Fibroblast of skin of left biceps (primary cell): ENCODE data around the gene SIM1.
"Not testable (repeated sequence)": the region's sequence is repeated elsewhere in the genome, so short reads cannot be mapped to it uniquely, and the experiment has no call there.

Source experiments
- DNase-seq, 2 experiments: peaks; one replicate each; pipeline ENCODE4 v3.0.0-alpha.2; 2013; ENCODE audit warnings: low read depth in 2 of 2

The SIM1 gene

DNA sequence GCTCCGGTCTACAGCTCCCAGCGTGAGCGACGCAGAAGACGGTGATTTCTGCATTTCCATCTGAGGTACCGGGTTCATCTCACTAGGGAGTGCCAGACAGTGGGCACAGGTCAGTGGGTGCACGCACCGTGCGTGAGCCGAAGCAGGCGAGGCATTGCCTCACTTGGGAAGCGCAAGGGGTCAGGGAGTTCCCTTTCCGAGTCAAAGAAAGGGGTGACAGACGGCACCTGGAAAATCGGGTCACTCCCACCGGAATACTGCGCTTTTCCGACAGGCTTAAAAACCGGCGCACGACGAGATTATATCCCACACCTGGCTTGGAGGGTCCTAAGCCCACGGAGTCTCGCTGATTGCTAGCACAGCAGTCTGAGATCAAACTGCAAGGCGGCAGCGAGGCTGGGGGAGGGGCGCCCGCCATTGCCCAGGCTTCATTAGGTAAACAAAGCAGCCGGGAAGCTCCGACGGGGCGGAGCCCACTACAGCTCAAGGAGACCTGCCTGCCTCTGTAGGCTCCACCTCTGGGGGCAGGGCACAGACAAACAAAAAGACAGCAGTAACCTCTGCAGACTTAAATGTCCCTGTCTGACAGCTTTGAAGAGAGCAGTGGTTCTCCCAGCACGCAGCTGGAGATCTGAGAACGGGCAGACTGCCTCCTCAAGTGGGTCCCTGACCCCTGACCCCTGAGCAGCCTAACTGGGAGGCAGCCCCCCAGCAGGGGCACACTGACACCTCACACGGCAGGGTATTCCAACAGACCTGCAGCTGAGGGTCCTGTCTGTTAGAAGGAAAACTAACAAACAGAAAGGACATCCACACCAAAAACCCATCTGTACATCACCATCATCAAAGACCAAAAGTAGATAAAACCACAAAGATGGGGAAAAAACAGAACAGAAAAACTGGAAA, 109.7 kb downstream of the SIM1 start:
- DNase-seq: not testable (repeated sequence)

DNA sequence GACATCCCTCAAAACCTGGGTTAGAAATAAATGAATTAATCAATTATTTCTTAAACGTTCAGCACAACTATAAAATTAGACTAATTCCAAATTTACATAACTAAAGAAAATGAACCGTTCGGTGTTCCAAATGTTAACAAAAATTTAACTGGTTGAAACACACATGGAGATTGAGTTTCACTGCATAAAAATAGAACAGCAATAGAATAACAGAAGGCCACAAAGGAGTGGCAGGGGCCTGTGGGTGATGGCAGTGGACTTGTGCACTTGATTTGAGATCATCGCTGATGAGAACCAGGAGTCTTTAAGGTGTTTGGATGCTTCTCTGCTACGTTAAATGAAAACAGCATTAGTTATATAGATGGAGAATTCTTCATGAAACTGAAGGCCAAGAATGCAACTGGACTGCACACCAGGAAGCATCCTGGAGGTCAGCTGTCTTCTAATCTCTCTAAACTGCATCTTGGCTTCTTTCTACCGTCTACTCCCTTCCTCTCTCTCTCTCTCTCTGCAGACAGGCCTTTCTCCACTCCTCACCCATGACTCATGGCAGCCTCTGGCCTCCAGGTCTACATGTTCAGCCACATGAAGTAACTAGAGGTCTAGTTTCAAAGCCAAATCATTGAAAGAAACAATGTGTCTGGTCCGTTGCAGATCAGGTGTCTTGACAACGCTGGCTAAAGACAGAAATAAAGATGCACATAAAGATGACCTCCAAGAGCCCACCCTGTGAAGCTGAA, 111.3 kb downstream of the SIM1 start:
- DNase-seq: no peak

DNA sequence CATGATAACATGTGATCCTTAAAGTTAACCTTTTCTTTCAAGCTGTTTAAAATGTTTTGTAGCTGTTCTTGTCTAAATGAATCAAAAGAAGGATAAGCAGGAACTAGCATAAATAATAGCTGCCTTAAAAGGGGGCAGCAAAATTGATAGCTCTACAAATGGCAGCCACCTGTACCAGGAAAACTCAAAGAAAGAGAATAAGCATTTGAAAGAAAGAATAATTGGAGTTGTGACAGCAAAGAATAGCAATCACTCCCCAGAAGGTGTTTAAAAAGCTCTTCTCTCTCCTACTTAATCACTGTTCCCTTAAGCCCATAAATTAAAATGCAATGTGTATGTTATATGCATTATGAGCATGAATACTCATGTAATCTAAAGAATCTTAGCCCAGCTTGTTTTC, 114.6 kb downstream of the SIM1 start:
- no peak for DNase-seq

DNA sequence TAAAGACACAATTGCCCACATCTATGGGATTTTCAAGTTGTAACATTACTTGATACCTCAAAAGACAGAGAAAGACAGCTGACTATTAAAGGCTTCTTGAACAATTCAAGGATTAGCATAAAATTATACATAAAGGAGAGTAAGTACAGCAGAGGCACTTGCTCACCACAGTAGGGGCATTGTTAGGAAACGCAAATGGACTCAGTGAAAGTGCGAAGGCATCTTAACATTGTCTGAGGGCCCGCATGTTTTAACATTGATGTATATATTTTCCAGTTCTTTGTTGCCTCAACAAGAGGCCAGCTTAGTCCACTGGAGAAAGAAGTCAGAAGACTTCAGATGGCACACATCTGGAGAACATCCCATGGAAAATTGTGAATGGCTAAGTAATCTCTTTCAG, 115.4 kb downstream of the SIM1 start:
- no peak for DNase-seq

DNA sequence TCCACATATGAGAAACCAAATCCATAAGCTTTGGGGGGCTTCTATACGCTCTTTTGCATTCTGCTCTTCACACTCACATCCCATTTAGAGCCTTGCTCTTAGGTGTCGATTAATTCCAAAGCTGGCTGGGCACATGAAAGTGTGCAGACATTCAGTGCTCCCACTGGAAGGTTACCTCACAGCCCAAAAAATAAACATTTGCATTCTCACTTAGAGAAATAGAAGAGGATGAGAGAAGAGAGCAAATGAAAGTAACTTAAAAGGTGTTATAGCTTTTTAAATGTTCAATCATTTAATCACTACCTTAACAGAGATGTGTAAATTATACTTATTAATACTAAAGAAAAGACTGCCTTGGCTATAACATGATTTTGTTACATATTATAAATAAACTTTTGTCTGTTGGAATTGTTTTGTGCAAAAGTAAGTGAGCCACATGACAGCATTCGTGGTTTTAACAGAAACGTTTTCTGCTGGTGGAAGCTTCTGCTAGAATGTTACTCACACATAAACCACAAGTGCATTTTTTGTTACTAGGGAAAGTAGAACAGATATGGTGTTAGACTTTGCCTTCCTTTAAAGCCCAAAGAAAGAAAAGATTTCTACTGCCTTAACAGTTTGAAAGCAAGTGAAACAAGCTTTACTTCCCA, 116.7 kb downstream of the SIM1 start:
- peak in 1 of 2 experiments; percentile 44 for DNase-seq

DNA sequence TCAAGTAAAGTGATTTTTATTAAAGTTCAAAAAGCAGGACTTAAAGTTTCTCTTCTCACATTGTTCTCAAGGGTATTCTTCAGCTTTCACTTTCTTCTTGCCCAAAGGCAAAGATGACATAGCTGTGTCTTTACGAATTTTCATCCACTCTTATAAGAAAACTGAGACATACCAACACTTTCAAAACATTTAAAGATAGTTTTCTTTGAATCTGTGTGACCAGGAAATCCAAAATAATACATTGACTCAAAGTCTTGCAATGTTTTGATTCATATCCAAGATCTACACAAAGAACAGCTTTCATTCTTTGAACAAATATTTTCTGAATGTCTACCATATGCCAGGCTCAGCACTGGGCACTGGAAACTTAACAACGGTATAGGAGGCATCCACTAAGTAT, 117.9 kb downstream of the SIM1 start:
- DNase-seq: no peak

DNA sequence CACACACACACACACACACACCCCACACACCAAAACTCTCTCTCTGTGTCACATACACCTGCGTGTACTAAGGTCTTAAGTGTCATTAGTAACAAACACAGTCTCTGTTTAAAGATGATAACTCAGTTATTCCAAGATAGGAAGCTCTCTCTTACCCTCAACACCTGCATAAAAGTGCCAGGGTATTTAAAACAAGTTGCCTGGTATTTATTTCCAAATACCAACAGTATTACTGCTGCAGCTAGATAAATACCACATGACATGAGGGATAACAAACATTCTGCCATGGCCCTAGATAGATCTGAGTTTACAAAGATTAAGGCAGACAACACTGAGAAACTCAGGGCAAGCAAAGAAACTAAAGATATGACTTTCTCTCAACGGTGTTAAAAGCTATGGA, 118.5 kb downstream of the SIM1 start:
- no peak for DNase-seq

DNA sequence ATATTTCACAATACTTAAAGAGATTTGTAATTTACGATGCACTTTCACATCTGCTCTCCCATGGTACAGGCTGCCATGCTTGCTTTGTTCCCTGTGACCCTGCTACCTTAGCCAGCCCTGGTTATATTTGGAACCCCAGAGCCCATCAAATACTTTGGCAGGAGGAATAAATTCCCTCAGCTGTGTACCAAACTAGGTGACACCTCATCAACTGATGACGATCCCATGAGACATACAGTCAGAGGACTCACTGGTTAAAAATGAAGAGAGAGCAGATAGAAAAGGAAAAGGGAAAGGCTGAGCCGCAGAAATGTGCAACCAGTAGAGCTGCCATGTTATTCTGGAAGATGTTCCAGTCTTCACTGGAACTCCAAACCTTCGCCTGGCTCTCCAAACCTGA, 120.0 kb downstream of the SIM1 start:
- no peak for DNase-seq

DNA sequence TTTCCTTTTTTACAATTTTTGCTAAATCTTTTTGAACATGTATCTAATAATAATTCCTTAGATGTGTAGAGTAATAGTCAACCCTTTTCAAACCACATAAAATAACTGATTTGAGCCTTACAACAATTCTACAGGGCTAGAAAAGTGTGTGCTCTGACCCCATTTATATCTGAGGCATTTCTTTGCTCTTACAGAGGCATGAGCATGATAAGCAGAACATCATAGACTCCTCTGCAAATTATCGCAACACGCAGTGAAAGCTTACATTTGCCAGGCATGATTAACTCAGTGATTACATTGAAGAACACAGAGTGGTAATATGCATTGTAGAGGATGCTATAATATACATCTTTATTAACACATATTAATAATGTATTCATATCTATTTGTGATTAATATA, 120.4 kb downstream of the SIM1 start:
- no peak for DNase-seq

DNA sequence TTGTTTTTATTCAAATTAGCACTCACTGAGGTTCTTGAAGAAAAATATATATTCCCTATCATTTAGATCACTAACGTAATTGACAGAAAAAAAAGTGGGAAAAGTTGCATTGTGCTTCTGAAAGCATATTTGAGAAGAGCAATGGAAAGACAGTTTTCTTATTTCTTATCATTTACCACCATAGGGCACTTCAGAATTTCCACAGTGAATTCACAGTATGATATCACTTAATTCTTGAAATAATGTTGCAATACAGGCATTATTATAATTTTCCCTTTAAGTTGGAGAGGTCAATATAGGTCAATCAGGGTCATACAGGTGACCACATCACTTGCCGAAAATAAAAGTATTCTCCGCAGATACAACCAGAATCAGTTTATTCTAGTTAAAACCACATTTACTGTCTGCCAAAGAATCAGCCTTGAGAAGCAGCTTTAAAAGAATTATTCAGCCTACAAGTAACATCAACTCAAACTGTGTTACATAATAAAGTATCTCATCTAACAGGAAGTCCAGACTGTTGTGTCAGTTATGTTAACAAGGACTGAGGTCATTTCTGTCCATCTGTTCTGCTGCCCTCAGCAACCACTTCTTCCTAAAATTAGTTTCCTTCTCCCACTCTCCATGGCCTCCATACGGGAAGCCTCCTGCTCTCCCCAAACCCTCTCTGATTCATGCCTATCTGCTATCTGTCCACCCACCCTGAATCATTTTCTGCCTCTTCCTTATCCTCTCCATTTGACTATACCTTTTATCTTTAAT, 121.2 kb downstream of the SIM1 start:
- no peak for DNase-seq

DNA sequence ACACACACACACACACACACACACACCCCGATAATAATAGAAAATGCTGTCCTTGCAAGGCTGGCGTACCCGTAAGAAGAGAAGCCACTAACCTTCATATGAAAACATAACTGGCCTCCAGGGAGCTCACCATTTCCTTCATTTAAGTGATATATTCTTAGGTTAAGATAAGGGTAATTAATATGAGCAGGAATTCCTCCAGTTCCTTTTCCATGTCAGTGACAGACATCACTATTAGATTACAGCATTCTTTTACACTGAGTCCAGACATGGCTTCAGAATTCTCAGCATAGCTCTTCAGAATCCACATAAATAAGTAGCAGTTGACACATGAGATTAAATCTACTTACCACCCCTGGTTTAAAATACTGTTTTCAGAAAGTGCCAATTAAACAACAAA, 121.9 kb downstream of the SIM1 start:
- DNase-seq: peak in 1 of 2 experiments; percentile 65

DNA sequence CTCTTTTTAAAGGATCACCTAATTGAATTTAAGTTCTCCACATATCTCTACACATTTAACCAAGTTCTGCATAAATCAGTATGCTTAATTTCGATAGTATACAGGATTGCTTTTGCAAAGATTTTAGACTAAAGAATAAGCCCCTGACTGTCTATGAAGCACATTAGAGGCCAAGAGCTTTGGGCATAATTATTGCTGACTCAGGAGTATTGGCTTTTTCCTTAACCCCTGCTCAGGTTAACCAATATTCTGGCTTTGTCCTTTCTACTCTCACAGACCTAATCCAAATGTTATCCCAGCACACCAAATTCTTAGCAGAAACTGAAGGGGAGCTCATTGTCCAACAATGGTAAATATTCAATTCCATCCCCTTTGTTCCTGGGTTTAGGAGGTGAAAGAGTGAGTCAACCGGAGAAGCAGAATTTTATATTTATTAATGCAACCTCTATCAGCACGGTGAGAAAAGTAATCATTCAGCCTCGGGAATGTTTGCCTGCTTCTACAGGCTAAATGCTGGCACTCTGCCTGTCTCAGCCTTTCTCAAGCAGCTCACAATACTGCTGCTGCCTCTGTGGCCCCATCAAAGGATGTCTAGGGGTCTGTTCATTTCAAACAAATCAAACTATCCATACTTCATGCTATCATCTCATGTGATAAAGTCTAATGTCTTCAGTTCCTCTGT, 125.0 kb downstream of the SIM1 start:
- no peak for DNase-seq

DNA sequence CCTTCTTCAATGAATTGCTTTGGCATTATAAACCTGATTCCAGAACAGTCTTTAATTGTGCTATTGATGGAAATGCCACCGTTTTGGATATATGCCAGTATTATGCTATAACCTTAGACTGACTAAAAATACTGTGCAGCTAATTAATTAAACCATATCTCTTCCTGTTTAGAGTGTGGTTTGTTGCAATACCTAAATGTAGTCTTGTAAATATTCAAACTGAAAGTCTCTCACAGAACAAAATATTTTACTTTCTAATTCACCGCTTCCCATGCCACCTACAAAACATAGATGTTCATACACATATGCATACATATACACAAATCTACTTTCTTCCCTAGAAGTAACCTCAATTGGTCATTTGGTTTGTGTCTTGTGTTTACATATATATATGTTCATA, 126.6 kb downstream of the SIM1 start:
- DNase-seq: no peak

DNA sequence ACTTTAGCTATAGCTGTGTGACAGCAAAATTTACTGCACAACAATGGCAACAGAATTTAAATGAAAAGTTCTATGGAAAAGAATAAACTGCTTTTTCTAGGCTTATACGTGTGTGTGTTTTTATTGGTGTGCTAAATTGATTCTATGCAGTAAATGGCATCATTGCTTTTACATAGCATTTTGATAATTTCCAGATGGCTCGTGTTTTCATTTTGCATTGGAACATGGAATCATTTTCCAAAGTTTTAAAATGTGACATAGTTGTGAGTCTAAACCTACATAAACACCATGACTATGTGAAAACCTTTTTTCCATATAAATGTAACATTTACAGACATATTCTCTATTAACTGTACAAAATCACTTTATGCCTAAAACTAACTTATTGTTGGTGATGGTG, 127.8 kb downstream of the SIM1 start:
- no peak for DNase-seq

DNA sequence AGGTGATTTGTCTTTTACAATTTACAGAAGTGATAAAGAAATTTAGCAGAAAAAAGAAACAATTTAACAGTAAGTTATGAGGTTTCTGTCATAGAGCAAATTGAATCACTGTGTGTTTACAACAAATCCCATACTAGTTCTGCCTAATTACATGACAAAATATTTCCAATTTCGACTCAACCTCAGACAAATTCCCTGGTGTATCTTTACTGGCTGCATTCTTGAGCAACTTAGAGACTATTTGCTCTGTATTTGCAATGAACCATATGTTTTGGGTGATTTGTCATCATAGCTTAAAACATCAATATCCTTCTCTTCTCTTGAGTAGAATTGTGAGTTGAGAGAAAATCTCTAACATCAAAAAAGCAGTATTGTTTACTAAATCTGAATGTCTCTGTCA, 128.7 kb downstream of the SIM1 start:
- peak; percentile 77 for DNase-seq
